Vagina (tissue), 2 donors: ENCODE results near the gene PIGM. TPM values are rescaled to one million over a fixed set of nuclear protein-coding genes. Genes with fewer than 3 reads are reported as not detected.

Source experiments
- DNase-seq, 2 donors: peaks; one replicate each; pipeline ENCODE4 v3.0.0-alpha.2; 2017; ENCODE audit errors: extremely low spot score in 2 of 2
- H3K27ac ChIP-seq: fragments of 200-600 bp; sonication (generic); one replicate; pipeline ENCODE4 v1.5.1; 2019
- H3K27me3 ChIP-seq: fragments of 200-600 bp; sonication (generic); one replicate; pipeline ENCODE4 v1.5.1; 2019
- H3K36me3 ChIP-seq, 2 donors: fragments of 200-600 bp; sonication (generic); one replicate each; pipeline ENCODE4 v1.5.1; 2017 to 2019
- H3K4me1 ChIP-seq: fragments of 200-600 bp; sonication (generic); one replicate; pipeline ENCODE4 v1.5.1; 2019
- H3K4me3 ChIP-seq, 2 donors: fragments of 200-600 bp; sonication (generic); 1 replicate in 1 of 2; 2 replicates in 1 of 2; pipeline ENCODE4 v1.5.1; 2016 to 2019
- H3K9me3 ChIP-seq: fragments of 200-600 bp; sonication (generic); one replicate; pipeline ENCODE4 v1.5.1; 2019
- CTCF ChIP-seq, 3 experiments: fragments of 450-650 bp in 2 of 3; fragments of 200-600 bp in 1 of 3; sonication (generic) in 1 of 3; IDR thresholded peaks; one replicate each; pipeline ENCODE4 v1.5.1; 2017 to 2019; ENCODE audit warnings: antibody characterized with exemption in 3 of 3, mild to moderate bottlenecking in 2 of 3, moderate library complexity in 2 of 3
- POLR2A ChIP-seq, 2 donors: fragments of 450-650 bp; IDR thresholded peaks; one replicate each; pipeline ENCODE4 v1.6.1; 2017; ENCODE audit warnings: antibody characterized with exemption in 2 of 2, mild to moderate bottlenecking in 2 of 2, moderate library complexity in 2 of 2
- POLR2AphosphoS5 ChIP-seq, 2 donors: sonication (generic); formaldehyde crosslinking; IDR thresholded peaks; one replicate each; pipeline ENCODE4 v1.9.0; 2017; ENCODE audit warnings: antibody characterized with exemption in 2 of 2, mild to moderate bottlenecking in 2 of 2, low read depth in 1 of 2; ENCODE audit not compliant: insufficient read depth in 1 of 2
- intact Hi-C: fragments of 100-400 bp; cut with DNase I; formaldehyde crosslinking; loops from one replicate; pipeline ENCODE4 v1.15.1; 2023
- total RNA-seq: library from RNA; depleted of rRNA; stranded (reverse); fragments of >200 nt; gene quantifications from one replicate; pipeline ENCODE4 v1.2.3, GENCODE V29; 2016

The PIGM gene
- total RNA-seq, 1 donor from 2014 or later = 2.7 TPM

- Histone ChIP-seq H3K27me3 (no peaks in the 10 kb centered on the region), H3K4me3 (no peak overlapping the region), H3K36me3 (no peaks in the 10 kb centered on the region), H3K9me3 (no peaks in the 10 kb centered on the region), H3K27ac (no peak overlapping the region), H3K4me1 (no peaks in the 10 kb centered on the region)
- TF ChIP-seq POLR2AphosphoS5 (IDR thresholded peaks at IDR 0.05; ENCODE audit: insufficient read depth in 1 of 2, low read depth in 1 of 2) (no peak), POLR2A (IDR thresholded peaks at IDR 0.05) (no peak), CTCF (IDR thresholded peaks at IDR 0.05) (no peak)
- intact Hi-C loops = no loop called here
- DNase-seq = peak; percentile 40 to 60
These were observed 44.6 kb downstream of the PIGM start for GRCh38 chr1:159987186-159987585.

DNA sequence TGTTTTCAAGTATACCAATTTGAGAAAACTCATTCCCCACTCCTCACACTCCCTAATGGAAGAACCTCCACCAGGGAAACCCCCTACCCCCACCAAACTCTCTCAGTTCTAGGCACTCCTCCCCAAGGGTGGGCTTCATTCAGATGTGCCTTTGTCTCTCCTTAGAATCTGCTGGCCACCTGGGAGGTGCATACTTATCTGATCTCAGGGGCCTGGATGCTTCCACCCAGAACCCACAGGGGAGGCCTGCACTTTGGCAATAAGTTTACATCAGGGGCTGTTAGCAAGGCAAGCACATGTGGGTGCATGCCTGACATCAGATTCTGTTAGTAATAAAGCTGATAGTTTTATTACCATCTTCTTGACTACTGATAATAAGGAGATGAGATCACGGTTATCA lies 45.3 kb downstream of the PIGM start:
- no peaks in the 10 kb centered on the region for H3K27me3 ChIP-seq
- DNase-seq = peak in 1 of 2 donors; percentile 37
- no peaks in the 10 kb centered on the region for H3K36me3 ChIP-seq
- no peaks in the 10 kb centered on the region for H3K9me3 ChIP-seq
- intact Hi-C loops = no loop called here
- H3K4me1 ChIP-seq = no peaks in the 10 kb centered on the region
- H3K4me3 ChIP-seq = no peak overlapping the region
- TF ChIP-seq CTCF (IDR thresholded peaks at IDR 0.05) (no peak), POLR2A (IDR thresholded peaks at IDR 0.05) (no peak), POLR2AphosphoS5 (IDR thresholded peaks at IDR 0.05; ENCODE audit: insufficient read depth in 1 of 2, low read depth in 1 of 2) (no peak)
- H3K27ac ChIP-seq = no peak overlapping the region

- H3K9me3 ChIP-seq = no peaks in the 10 kb centered on the region
- no peak overlapping the region for H3K4me3 ChIP-seq
- no peak for DNase-seq
- no peak overlapping the region for H3K27ac ChIP-seq
- intact Hi-C loops = no loop called here
- no peaks in the 10 kb centered on the region for H3K36me3 ChIP-seq
- H3K27me3 ChIP-seq = no peaks in the 10 kb centered on the region
- no peaks in the 10 kb centered on the region for H3K4me1 ChIP-seq
- TF ChIP-seq CTCF (IDR thresholded peaks at IDR 0.05) (no peak), POLR2A (IDR thresholded peaks at IDR 0.05) (no peak), POLR2AphosphoS5 (IDR thresholded peaks at IDR 0.05; ENCODE audit: insufficient read depth in 1 of 2, low read depth in 1 of 2) (no peak)
These were observed 45.7 kb downstream of the PIGM start for GRCh38 chr1:159986093-159986492.

DNA sequence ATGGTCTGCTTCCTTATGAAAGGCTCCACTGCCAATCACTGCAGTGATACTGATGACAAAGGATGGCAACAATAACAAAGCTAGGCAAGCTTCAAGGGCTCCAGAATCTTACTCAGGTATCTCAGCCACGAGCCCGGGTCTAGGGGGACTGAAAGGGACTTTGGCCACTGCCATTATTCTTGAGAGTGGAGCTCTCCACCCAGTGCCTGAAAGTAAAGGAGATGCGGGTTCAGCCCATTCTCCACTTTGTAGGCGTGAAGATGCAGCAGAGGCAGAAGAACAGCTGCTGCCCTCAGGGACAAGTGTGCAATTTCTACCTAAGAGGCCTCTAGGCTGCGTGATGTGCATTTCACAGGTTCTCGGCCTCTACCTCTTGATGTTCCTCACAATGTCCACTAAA lies 46.3 kb downstream of the PIGM start:
- TF ChIP-seq POLR2A (IDR thresholded peaks at IDR 0.05) (no peak), POLR2AphosphoS5 (IDR thresholded peaks at IDR 0.05; ENCODE audit: insufficient read depth in 1 of 2, low read depth in 1 of 2) (no peak), CTCF (IDR thresholded peaks at IDR 0.05) (no peak)

GRCh38 chr1:159983681-159984080 lies 48.1 kb downstream of the PIGM start:
- no peak overlapping the region for H3K4me3 ChIP-seq
- peak in 1 of 2 donors; percentile 40 for DNase-seq
- no peak for TF ChIP-seq CTCF (IDR thresholded peaks at IDR 0.05)
- no peak for TF ChIP-seq POLR2A (IDR thresholded peaks at IDR 0.05)
- TF ChIP-seq POLR2AphosphoS5 (IDR thresholded peaks at IDR 0.05; ENCODE audit: insufficient read depth in 1 of 2, low read depth in 1 of 2) = no peak
- H3K4me1 ChIP-seq = no peaks in the 10 kb centered on the region
- no peaks in the 10 kb centered on the region for H3K27me3 ChIP-seq
- H3K9me3 ChIP-seq = no peaks in the 10 kb centered on the region
- H3K36me3 ChIP-seq = no peaks in the 10 kb centered on the region
- intact Hi-C loops = no loop called here
- H3K27ac ChIP-seq = no peak overlapping the region

More for the DNA sequence above, 46.3 kb downstream of the PIGM start:
- H3K27ac ChIP-seq = no peak overlapping the region
- no peaks in the 10 kb centered on the region for H3K9me3 ChIP-seq
- intact Hi-C loops = no loop called here
- H3K36me3 ChIP-seq = no peaks in the 10 kb centered on the region
- no peak overlapping the region for H3K4me3 ChIP-seq
- H3K4me1 ChIP-seq = no peaks in the 10 kb centered on the region
- no peaks in the 10 kb centered on the region for H3K27me3 ChIP-seq
- DNase-seq = peak in 1 of 2 donors; percentile 22
